Suprapubic skin (tissue), 3 donors: ENCODE measurements around the gene PRRT1.

Experiments used
- CTCF ChIP-seq, 2 donors: fragments of 200-600 bp in 1 of 2; fragments of 450-650 bp in 1 of 2; sonication (generic) in 1 of 2; IDR thresholded peaks; one replicate each; pipeline ENCODE4 v1.5.1; 2016 to 2019; ENCODE audit warnings: antibody characterized with exemption in 2 of 2, mild to moderate bottlenecking in 1 of 2, moderate library complexity in 1 of 2
- EP300 ChIP-seq: sonication (generic); formaldehyde crosslinking; IDR thresholded peaks from one replicate; pipeline ENCODE4 v1.6.1; 2017; ENCODE audit warnings: antibody characterized with exemption
- POLR2A ChIP-seq, 2 donors: fragments of 450-650 bp; IDR thresholded peaks; one replicate each; pipeline ENCODE4 v1.6.1; 2017; ENCODE audit warnings: antibody characterized with exemption in 2 of 2, mild to moderate bottlenecking in 2 of 2, moderate library complexity in 2 of 2

DNA sequence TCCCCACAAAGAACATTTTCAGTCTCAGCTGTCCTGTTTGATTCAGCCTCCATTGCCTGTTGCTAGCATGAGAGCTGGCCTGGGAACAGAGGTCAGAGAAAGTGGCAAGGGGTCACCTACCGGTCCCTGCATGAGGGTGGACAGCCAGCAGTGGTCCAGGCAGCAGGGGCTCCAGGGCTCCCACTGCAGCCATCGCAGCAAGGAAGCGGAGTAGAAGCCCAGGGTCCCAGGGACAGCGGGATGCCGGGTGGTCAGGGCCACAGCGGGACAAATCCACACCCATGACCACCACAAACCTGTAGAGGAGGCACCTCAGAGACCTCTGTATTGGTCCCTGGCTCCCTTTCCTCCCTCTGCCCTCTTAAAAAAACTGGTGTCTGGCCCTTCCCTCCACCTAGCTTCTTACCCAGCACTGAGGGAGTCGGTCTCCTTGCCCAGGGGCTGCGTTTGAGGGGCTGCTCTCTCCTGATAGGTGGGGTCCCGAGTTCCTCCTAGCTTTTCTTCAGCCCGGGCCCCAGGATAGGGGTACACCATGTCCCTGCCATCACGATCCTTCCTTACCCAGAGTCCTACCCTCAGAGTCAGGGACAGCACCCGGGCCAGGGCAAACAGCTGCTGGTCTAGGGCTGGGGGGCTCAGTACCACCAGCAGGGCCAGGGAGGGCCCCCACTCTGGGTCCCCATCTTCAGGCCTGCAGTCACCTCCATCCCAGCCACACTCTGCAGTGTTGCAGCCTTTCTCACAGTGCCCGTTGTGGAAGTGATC lies 49.2 kb upstream of the PRRT1 start:
- TF ChIP-seq CTCF (IDR thresholded peaks at IDR 0.05): no peak
- no peak for TF ChIP-seq POLR2A (IDR thresholded peaks at IDR 0.05)
- no peak for TF ChIP-seq EP300
